Omental fat pad (tissue), 4 donors: Measurements from ENCODE around the gene DNAH9. TPM values are rescaled to one million over a fixed set of nuclear protein-coding genes. Genes with fewer than 3 reads are reported as not detected.

ENCODE experiments used
- ATAC-seq: fragments of 150-250 bp; one replicate; pipeline ENCODE4 v1.9.1; 2016; ENCODE audit warnings: mild to moderate bottlenecking, moderate library complexity; ENCODE audit not compliant: low FRiP score
- DNase-seq: peaks from one replicate; pipeline ENCODE4 v3.0.0-alpha.2; 2019; ENCODE audit warnings: low spot score
- total RNA-seq, 4 donors: library from RNA; depleted of rRNA; stranded (reverse); fragments of >200 nt; gene quantifications; one replicate each; pipeline ENCODE4 v1.1.0, GENCODE V29; 2016
- TF ChIP-seq, protein P1 (sequence below), 3 donors: fragments of 450-650 bp; IDR thresholded peaks; one replicate each; pipeline ENCODE4 v1.5.1; 2016 to 2017; ENCODE audit warnings: antibody characterized with exemption in 3 of 3, mild to moderate bottlenecking in 3 of 3, moderate library complexity in 2 of 3

Gene DNAH9
- total RNA-seq, 4 donors from 2014 or later: 0.72 to 6.0 (median 3.1) TPM

DNA sequence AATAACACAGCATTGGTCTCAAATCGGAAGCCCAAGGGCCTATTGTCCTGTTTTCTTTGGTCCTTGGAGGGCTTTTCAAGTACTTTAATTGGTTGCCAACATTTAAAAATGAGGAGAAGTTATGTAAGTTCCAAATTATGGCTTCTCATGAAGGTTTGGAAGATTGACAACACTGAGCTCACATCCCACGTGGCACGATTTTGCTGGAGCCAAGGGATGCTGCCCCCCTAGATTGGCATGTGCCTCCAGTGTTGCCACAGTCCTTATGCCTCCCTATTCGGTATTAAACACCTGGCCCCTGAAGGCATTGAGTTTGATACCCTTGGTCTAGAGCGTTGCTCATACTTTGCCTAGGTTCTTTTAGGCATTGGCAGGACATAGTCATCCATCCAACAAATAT is 291.0 kb downstream of the DNAH9 start:
- TF ChIP-seq, protein P1, sequence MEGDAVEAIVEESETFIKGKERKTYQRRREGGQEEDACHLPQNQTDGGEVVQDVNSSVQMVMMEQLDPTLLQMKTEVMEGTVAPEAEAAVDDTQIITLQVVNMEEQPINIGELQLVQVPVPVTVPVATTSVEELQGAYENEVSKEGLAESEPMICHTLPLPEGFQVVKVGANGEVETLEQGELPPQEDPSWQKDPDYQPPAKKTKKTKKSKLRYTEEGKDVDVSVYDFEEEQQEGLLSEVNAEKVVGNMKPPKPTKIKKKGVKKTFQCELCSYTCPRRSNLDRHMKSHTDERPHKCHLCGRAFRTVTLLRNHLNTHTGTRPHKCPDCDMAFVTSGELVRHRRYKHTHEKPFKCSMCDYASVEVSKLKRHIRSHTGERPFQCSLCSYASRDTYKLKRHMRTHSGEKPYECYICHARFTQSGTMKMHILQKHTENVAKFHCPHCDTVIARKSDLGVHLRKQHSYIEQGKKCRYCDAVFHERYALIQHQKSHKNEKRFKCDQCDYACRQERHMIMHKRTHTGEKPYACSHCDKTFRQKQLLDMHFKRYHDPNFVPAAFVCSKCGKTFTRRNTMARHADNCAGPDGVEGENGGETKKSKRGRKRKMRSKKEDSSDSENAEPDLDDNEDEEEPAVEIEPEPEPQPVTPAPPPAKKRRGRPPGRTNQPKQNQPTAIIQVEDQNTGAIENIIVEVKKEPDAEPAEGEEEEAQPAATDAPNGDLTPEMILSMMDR (IDR thresholded peaks at IDR 0.05): no peak
- DNase-seq: no peak
- ATAC-seq: no peak

DNA sequence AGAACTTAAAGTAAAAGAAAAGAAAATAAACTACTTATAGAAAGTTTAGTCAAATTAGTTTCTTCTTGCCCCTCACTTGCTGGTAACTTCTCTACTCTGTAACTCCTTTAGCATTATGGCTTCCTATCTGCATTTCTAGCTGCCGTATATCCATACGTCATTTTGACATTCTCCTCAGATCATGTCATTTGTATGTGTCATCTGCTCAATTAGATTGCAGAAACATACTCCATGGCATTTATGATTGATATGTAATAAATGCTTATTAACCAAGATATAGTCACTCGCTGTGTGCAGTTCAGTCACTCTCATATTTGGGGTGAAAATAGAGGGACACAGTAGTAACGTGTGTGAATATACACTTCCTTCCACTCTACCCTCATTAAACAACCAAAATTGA is 295.6 kb downstream of the DNAH9 start:
- TF ChIP-seq, protein P1 (IDR thresholded peaks at IDR 0.05): no peak
- DNase-seq (no peak), ATAC-seq (no peak)

DNA sequence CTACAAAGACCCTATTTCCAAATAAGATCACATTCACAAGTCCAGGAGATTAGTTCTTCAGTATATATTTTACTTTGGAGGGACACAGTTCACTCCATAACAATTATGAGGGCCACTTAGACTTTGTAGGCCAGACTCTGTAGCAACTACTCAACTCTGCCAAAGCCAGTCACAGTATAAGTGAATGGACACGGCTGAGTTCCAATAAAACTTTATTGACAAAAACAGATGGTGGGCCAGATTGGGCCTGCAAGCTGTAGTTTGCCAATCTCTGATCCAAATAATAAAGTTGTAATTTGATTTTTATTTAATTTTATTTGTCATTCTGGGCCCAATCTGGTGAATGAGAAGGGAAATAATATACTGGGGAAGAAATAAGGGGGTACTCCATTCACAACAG is 297.9 kb downstream of the DNAH9 start:
- ATAC-seq: no peak
- TF ChIP-seq, protein P1 (IDR thresholded peaks at IDR 0.05): no peak
- no peak for DNase-seq

DNA sequence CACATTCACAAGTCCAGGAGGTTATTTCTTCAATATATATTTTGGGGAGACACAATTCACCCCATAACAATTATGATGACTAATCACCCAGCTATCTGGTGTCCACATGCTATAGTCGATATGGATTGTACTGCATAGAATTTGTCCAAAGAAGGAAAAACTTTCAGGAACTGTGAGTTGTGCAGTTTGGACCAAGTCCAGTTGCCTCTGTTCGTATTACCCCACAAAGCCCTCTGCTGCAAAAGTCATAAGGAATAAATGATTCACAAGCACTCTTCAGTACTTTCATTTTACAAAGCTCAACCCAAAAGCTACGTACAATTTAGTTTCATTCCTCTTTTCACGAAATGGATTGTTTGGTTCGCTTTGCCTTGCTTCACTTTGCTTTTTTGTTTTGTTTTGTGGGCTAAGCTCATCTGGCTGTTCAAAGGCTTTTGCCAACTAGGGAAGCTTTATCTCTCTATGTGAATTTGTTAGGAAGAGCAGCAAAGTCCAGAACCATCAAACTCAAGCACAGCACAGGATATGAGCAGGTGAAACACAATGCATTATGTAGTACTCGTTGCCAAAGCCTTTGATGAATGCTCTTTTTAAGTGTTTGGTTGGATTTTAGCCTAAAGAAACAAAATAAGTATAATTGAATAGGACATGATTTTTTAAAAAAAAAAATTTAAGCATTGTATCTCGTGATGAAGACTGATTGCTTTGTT is 300.4 kb downstream of the DNAH9 start:
- TF ChIP-seq, protein P1 (IDR thresholded peaks at IDR 0.05): no peak
- DNase-seq: no peak
- no peak for ATAC-seq

DNA sequence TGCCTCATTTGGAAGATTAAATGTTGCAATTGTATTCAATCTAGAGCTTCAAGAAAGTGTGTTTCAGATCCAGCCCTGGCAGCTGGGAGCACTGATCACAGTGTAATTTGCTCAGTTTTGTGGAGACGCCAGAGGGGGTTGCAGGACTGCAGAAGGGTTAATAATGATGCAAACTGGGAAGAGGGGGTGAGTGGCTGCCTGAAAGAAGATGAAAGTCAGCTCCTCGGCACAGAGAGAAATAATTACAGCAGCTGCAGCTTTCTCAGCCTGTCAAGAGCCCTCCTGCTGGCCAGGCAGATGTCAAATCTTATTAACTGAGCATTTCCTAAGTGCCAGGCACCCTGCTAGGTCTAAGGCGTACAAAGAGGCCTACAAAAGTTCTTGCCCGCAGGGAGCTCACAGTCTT is 301.3 kb downstream of the DNAH9 start:
- ATAC-seq (no peak), DNase-seq (no peak)
- TF ChIP-seq, protein P1 (IDR thresholded peaks at IDR 0.05): no peak

DNA sequence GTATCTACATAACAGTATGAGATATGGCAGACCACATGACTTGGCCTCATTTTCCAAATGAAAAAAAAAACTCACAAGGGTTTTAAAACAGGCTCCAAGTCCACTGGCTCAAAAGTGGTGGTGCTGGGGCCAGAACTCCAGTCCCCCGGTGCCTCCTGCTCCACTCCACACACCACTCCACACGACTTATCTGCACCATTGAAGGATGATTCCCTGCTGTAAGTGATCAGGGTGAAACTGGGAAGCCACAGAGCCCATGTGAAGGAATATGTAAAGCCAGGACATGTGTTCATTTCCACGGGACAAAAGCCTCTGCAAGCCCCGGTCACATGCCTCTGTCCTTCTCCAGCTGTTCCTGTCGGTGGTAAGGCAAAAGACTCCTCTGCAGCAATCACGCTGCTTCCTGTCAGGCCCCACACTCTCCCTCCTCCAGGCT is 301.8 kb downstream of the DNAH9 start:
- DNase-seq (no peak), ATAC-seq (no peak)

DNA sequence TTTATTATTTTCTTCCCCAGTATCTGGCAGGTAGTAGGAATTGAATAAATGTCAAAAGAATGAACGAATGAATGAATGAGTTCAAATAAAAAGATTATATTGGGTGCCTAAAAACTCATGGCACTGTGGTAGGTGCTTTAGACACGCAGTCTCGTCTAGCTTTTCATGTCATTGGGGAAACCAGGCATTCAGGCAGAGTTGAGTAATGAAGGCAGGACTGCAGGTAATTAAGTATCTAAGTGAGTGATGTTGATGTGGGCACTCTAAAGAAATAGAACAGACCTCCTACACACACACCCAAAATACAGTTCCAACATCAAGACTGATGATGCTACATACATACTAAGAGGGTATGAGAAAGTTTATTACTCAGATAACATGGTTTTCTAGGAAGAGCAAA is 302.4 kb downstream of the DNAH9 start:
- DNase-seq (no peak), ATAC-seq (no peak)
- TF ChIP-seq, protein P1 (IDR thresholded peaks at IDR 0.05): no peak

More for the DNA sequence above, 301.8 kb downstream of the DNAH9 start:
- TF ChIP-seq, protein P1 (IDR thresholded peaks at IDR 0.05): no peak
